GM19351 (cell line): Measurements from ENCODE around the gene KDM3A.

Experiments used
- ATAC-seq: cut with Tn5 transposase; IDR thresholded peaks from one replicate; pipeline ENCODE4 v1.9.1; 2021; ENCODE audit warnings: mild to moderate bottlenecking, moderate library complexity; ENCODE audit not compliant: unreplicated experiment

The KDM3A gene

DNA sequence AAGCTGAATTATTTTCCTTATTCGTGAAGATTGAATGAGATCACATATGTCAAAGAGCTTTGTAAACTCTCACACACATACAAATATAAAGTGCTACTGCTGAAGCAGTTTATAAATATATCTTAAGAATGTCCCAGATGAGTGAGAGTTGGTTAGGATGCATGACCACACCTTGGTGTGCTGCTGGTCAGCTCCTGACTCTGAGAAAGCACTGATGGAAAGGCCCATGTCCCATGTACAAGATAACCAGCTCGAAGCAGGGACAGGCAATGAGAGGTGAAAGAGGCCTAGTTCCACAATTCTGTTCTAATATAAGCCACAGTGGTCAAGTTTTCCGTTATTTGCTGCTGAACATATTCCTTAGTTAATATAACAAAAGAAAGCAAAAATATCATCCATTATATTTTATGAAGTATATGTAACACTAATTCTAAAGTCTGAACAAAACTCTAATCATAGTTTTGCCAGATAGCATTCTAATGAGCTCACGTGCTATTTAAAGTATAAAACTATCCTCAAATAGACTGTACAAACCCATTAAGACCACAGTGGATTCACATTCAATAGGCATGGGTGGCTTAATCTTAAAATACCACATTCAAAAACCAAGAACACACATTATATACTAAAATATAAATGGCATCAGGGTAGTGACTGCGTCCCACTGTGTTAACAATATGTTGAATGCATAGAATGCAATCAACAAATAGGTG lies 72.9 kb downstream of the KDM3A start:
- no peak for ATAC-seq

DNA sequence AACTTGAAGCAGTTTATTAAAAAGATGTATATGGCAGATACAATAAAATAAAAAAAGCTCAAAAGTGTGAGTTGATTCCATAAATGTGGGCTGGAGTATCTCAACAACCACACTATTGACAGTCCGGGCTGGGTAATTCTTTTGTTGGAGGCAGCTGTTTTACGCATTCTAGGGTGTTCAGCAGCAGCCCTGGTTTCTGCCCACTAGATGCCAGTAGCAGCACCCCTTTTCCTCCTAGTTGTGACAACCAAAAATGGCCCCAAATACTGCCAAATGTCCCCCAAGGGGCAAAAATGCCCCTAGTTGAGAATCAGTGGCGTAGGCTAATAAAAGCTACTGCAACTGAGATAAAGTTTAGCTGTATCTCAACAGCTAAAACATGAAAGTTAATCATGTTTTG lies 77.3 kb downstream of the KDM3A start:
- ATAC-seq: no peak

DNA sequence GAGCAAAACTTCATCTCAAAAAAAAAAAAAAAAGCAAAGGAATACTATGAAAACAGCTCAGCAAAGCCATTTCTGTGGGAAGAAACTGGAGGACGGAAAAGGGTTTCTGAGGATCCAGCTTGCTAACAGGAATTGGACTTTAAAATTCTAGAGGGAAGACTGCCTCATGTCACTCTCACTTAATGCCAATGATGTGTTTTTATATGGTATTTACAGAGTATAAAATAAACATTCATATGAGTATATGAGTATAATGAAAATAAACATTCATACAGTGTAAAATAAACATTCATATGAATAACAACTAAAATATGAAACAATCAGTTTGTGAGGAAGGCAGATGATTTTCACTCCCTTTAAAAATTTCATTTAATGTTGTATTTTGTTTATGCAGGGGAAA lies 78.2 kb downstream of the KDM3A start:
- no peak for ATAC-seq

DNA sequence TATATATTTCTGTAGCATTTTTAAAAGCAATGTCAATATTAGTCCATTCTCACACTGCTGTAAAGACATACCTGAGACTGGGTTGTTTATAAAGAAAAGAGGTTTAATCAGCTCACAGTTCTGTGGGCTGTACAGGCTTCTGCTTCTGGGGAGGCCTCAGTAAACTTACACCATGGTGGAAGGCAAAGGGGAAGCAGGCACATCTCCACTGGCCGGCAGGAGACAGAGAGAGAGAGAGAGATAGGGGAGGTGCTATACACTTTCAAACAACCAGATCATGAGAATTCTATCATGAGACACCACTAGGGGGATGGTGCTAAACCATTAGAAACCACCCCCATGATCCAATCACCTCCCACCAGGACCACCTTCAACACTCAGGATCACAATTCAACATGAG lies 79.0 kb downstream of the KDM3A start:
- ATAC-seq: no peak

- ATAC-seq: no peak
These were observed 80.8 kb downstream of the KDM3A start for GRCh38 chr2:86521922-86522321.

- no peak for ATAC-seq
These were observed 81.5 kb downstream of the KDM3A start for GRCh38 chr2:86522711-86523110.

DNA sequence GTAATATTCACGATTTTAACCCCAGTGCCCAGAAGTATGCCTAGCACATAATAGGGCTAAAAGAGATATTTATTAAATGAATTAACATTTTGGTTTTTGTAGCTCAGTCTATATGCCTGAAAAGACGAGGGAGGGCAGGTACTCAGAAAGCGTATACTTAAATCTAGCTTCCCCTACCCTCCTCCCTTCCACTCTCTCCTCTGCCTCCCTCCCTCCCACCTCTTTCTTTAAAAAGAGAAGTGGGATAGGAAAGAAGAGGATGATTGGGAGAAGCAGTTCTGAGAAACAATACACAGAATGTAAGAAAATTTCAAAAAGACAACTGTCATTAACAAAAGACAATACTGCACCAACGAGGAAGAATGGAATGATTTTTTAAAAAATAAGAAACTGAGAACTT lies 82.3 kb downstream of the KDM3A start:
- ATAC-seq: no peak

DNA sequence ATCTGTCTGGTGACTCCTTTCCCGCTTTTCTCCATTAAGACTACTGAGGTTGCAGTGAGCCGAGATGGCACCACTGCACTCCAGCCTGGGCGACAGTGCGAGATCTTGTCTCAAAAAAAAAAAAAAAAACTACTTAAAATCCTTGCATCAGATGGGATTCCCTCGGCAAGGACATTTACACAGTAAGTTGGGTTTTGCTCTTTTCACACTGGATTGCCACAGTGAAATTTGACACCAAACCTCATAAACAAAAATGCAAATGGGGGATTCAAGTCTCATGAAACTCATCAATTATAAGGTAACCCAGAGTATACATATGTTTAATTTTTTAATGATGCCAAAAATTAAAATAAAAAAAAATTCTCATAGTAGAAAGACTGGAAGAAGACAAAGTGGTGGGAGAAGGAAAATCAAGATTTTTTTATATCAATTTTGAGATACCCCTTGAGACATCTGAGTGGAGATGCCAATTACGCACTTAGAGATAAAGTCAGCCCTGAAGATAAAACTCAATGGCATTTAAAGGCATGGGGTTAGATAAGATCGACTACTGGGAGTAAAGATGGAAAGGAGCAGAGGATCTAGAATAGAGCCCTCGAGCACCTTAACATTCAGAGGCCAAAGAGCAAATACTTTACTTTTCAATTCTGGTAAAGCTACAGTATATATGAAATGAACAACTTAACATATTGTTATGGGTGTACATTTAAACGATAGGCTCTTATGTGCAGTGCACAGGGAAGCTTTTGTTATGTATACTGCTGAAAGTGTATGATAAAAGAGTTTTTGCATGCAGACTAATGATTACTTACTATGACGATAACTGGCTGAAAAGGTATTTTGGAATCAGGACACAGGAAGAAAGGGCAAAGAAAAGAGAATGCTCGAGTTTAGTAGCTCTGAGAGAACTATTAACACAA lies 84.5 kb downstream of the KDM3A start:
- no peak for ATAC-seq

- no peak for ATAC-seq
These were observed 92.4 kb downstream of the KDM3A start for GRCh38 chr2:86533589-86533988.

GRCh38 chr2:86541334-86541733 lies 100.2 kb downstream of the KDM3A start:
- no peak for ATAC-seq
